OCI-LY3 (cell line): ENCODE data around the gene B4GALT4.

Source experiments
- H2AFZ ChIP-seq: fragments of 200-600, 300-600 bp; shearing (Covaris generic); 2 replicates; pipeline ENCODE4 v1.6.0; 2014; ENCODE audit warnings: antibody characterized with exemption, low read depth, low read length
- H3K27ac ChIP-seq: fragments of 200-600, 300-600 bp; sonication (generic); 2 replicates; pipeline ENCODE4 v1.5.1; 2014; ENCODE audit warnings: mild to moderate bottlenecking, low read length, moderate library complexity, mixed read lengths
- H3K27me3 ChIP-seq: fragments of 200-600, 300-600 bp; sonication (generic); 2 replicates; pipeline ENCODE4 v1.6.1; 2014; ENCODE audit warnings: low read depth, low read length, mixed read lengths
- H3K36me3 ChIP-seq: fragments of 200-600, 300-600 bp; sonication (generic); replicated peaks from 2 replicates; pipeline ENCODE3; 2014; ENCODE audit warnings: low read depth, low read length, mixed read lengths
- H3K4me1 ChIP-seq: fragments of 300-600, 200-600 bp; sonication (generic); 2 replicates; pipeline ENCODE4 v1.6.1; 2014; ENCODE audit warnings: low read length, mixed read lengths
- H3K4me2 ChIP-seq: fragments of 200-600, 300-600 bp; sonication (generic); 2 replicates; pipeline ENCODE4 v1.6.1; 2014; ENCODE audit warnings: low read length, mixed read lengths
- H3K4me3 ChIP-seq: fragments of 300-600, 200-600 bp; sonication (generic); 2 replicates; pipeline ENCODE4 v1.5.1; 2014; ENCODE audit warnings: antibody characterized with exemption, mild to moderate bottlenecking, low read length, moderate library complexity
- H3K79me2 ChIP-seq: fragments of 300-600, 200-600 bp; shearing (Covaris generic); 2 replicates; pipeline ENCODE4 v1.6.1; 2014; ENCODE audit warnings: mild to moderate bottlenecking, low read length, mixed read lengths
- H3K9ac ChIP-seq: fragments of 300-600, 200-600 bp; shearing (Covaris generic); 2 replicates; pipeline ENCODE4 v1.6.0; 2014; ENCODE audit warnings: mild to moderate bottlenecking, low read length, moderate library complexity
- H3K9me3 ChIP-seq: fragments of 200-600, 300-600 bp; shearing (Covaris generic); 2 replicates; pipeline ENCODE4 v1.6.1; 2014; ENCODE audit warnings: low read length, mixed read lengths; ENCODE audit not compliant: insufficient read depth
- H4K20me1 ChIP-seq: fragments of 200-600, 300-600 bp; sonication (generic); 2 replicates; pipeline ENCODE4 v1.6.1; 2016; ENCODE audit warnings: low read length, mixed read lengths; ENCODE audit not compliant: insufficient read depth
- CTCF ChIP-seq: fragments of 200-600, 300-600 bp; sonication (generic); IDR thresholded peaks from 2 replicates; pipeline ENCODE4 v1.5.1; 2014; ENCODE audit warnings: antibody characterized with exemption, low read length, low read depth
- EZH2phosphoT487 ChIP-seq: fragments of 200-600 bp; shearing (Covaris generic); IDR thresholded peaks from 2 replicates; pipeline ENCODE4 v1.6.1; 2018; ENCODE audit warnings: antibody characterized with exemption, mixed run types, low read depth

The B4GALT4 gene

GRCh38 chr3:119195911-119196310 lies 44.8 kb downstream of the B4GALT4 start:
- no peaks in the 10 kb centered on the region for H4K20me1 ChIP-seq
- no peak overlapping the region for H3K4me2 ChIP-seq
- no peaks in the 10 kb centered on the region for H3K79me2 ChIP-seq
- H3K4me1 ChIP-seq = no peaks in the 10 kb centered on the region
- no peak overlapping the region for H3K4me3 ChIP-seq
- no peaks in the 10 kb centered on the region for H3K9me3 ChIP-seq
- H3K27ac ChIP-seq = no peak overlapping the region
- H3K9ac ChIP-seq = no peak overlapping the region
- no peak for TF ChIP-seq EZH2phosphoT487
- no peak for TF ChIP-seq CTCF
- no peaks in the 10 kb centered on the region for H3K36me3 ChIP-seq
- no peaks in the 10 kb centered on the region for H3K27me3 ChIP-seq
- H2AFZ ChIP-seq = no peak overlapping the region

GRCh38 chr3:119195151-119195476 lies 45.6 kb downstream of the B4GALT4 start:
- TF ChIP-seq EZH2phosphoT487 (no peak), CTCF (no peak)
- Histone ChIP-seq H3K36me3 (no peaks in the 10 kb centered on the region), H2AFZ (no peak overlapping the region), H3K4me3 (no peak overlapping the region), H3K27me3 (no peaks in the 10 kb centered on the region), H3K9ac (no peak overlapping the region), H3K27ac (no peak overlapping the region), H3K4me2 (no peak overlapping the region), H4K20me1 (no peaks in the 10 kb centered on the region), H3K9me3 (no peaks in the 10 kb centered on the region), H3K4me1 (no peaks in the 10 kb centered on the region), H3K79me2 (no peaks in the 10 kb centered on the region)

GRCh38 chr3:119194237-119195150 lies 46.2 kb downstream of the B4GALT4 start:
- Histone ChIP-seq H3K4me3 (no peak overlapping the region), H3K9ac (no peak overlapping the region), H3K4me2 (no peak overlapping the region), H3K27me3 (no peaks in the 10 kb centered on the region), H3K79me2 (no peaks in the 10 kb centered on the region), H3K27ac (no peak overlapping the region), H3K9me3 (no peaks in the 10 kb centered on the region), H3K4me1 (no peaks in the 10 kb centered on the region), H3K36me3 (no peaks in the 10 kb centered on the region), H2AFZ (no peak overlapping the region), H4K20me1 (no peaks in the 10 kb centered on the region)
- TF ChIP-seq CTCF (no peak), EZH2phosphoT487 (no peak)

GRCh38 chr3:119191800-119192199 lies 48.9 kb downstream of the B4GALT4 start:
- H2AFZ ChIP-seq = no peak overlapping the region

More at GRCh38 chr3:119191800-119192199, 48.9 kb downstream of the B4GALT4 start:
- H3K4me1 ChIP-seq = no peaks in the 10 kb centered on the region
- TF ChIP-seq EZH2phosphoT487 (no peak), CTCF (no peak)
- no peak overlapping the region for H3K9ac ChIP-seq
- H3K27ac ChIP-seq = no peak overlapping the region
- H4K20me1 ChIP-seq = no peaks in the 10 kb centered on the region
- H3K27me3 ChIP-seq = no peaks in the 10 kb centered on the region
- no peak overlapping the region for H3K4me3 ChIP-seq
- H3K36me3 ChIP-seq = no peaks in the 10 kb centered on the region
- no peaks in the 10 kb centered on the region for H3K9me3 ChIP-seq
- H3K4me2 ChIP-seq = no peak overlapping the region
- H3K79me2 ChIP-seq = no peaks in the 10 kb centered on the region
